ENCODE results near the gene CDK5RAP2. TPM values are rescaled to one million over a fixed set of nuclear protein-coding genes. Genes with fewer than 3 reads are reported as not detected.
"Not testable (repeated sequence)": the region's sequence is repeated elsewhere in the genome, so short reads cannot be mapped to it uniquely, and the experiment has no call there.

The CDK5RAP2 gene
- total RNA-seq, 4 donors from 2014 or later = 53.5 to 74.2 (median 55.7) TPM

DNA sequence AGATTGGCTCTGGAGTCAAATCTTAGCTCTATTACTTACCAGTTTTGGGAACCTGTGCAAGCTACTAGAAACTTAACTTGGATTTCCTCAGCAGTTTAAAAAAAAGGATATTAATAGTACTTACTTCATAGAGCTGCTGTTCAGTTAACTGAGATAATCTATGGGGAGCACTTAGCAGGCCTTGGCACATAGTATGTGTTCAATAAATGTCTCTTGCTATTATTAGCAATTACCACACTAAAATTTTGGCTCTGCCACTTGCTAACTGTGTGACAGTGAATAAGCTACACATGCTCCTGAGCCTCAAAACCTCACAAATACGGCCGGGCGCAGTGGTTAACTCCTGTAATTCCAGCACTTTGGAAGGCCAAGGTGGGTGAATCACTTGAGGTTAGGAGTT lies 55.9 kb downstream of the CDK5RAP2 start:
- H3K4me3 ChIP-seq (ENCODE audit: low read depth, poor library complexity, severe bottlenecking) = no peak overlapping the region
- WGBS, 2 donors = 81 to 93% methylated on average over 3 of the region's 3 CpGs
- intact Hi-C loops (cut with DNase I; ENCODE audit: low total_unique reads) = no loop called here
- no peak for DNase-seq (ENCODE audit: low spot score in 2 of 2)
- TF ChIP-seq POLR2A (IDR thresholded peaks at IDR 0.05) = no peak
- TF ChIP-seq, protein P1, sequence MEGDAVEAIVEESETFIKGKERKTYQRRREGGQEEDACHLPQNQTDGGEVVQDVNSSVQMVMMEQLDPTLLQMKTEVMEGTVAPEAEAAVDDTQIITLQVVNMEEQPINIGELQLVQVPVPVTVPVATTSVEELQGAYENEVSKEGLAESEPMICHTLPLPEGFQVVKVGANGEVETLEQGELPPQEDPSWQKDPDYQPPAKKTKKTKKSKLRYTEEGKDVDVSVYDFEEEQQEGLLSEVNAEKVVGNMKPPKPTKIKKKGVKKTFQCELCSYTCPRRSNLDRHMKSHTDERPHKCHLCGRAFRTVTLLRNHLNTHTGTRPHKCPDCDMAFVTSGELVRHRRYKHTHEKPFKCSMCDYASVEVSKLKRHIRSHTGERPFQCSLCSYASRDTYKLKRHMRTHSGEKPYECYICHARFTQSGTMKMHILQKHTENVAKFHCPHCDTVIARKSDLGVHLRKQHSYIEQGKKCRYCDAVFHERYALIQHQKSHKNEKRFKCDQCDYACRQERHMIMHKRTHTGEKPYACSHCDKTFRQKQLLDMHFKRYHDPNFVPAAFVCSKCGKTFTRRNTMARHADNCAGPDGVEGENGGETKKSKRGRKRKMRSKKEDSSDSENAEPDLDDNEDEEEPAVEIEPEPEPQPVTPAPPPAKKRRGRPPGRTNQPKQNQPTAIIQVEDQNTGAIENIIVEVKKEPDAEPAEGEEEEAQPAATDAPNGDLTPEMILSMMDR (IDR thresholded peaks at IDR 0.05) = no peak

DNA sequence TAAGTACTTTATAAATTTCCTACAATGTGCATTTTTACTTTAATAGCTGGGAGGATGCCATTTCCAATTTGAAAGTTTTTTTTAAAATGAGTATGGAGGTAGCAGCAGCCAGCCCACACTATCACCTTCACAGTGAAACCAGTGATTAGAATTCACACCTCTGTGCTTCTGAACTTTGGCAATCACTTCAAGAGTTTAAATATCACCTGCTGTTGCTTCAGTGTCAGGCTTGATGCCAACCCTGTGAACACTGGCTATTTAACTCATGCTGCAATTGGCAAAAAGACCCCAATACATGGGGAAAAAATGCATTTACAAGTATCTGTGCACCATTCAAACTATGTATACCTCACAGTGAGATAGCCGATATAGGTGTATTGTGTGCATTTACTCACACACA lies 57.4 kb downstream of the CDK5RAP2 start:
- no peak for TF ChIP-seq POLR2A (IDR thresholded peaks at IDR 0.05)
- TF ChIP-seq, protein P1 (IDR thresholded peaks at IDR 0.05) = no peak
- WGBS, 2 donors = 100% methylated on average over 1 of the region's 1 CpG
- no peak overlapping the region for H3K4me3 ChIP-seq (ENCODE audit: low read depth, poor library complexity, severe bottlenecking)
- DNase-seq (ENCODE audit: low spot score in 2 of 2) = no peak
- intact Hi-C loops (cut with DNase I; ENCODE audit: low total_unique reads) = no loop called here

DNA sequence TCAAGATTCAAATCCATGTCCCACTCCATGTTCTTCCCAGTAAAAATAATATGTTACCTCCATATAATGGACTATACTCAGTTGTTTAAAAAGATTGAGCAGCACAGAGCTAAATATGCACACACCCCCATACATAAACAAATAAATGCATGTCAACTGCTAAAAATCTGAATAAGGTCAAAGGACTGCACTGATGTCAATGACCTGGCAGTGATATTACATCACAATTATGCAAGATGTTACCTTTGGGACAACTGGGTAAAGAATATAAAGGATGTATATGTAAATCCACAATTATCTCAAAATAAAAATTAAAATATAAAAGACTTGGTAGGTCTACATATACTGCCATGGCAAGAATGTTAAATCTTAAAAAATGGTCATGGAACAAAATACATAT lies 57.9 kb downstream of the CDK5RAP2 start:
- H3K4me3 ChIP-seq (ENCODE audit: low read depth, poor library complexity, severe bottlenecking) = no peak overlapping the region
- intact Hi-C loops (cut with DNase I; ENCODE audit: low total_unique reads) = no loop called here
- TF ChIP-seq POLR2A (IDR thresholded peaks at IDR 0.05) = no peak
- TF ChIP-seq, protein P1 (IDR thresholded peaks at IDR 0.05) = no peak
- no peak for DNase-seq (ENCODE audit: low spot score in 2 of 2)

DNA sequence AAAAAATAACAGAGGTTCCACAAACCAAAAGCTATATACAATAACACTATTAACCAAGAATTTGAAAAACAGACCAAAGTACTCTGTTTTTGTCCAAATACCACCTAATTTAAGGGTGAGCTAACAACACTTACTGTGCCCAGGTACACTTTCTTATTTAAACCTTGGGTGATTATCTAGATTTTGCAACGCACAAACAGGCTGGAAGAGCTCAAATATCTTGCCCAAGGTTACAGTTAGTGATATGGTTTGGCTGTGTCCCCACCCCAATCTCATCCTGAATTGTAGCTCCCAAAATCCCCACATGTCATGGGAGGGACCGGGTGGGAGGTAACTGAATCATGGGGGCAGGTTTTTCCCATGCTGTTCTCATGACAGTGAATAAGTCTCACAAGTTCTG lies 58.9 kb downstream of the CDK5RAP2 start:
- DNase-seq (ENCODE audit: low spot score in 2 of 2) = no peak
- TF ChIP-seq, protein P1 (IDR thresholded peaks at IDR 0.05) = no peak
- no peak for TF ChIP-seq POLR2A (IDR thresholded peaks at IDR 0.05)
- H3K4me3 ChIP-seq (ENCODE audit: low read depth, poor library complexity, severe bottlenecking) = no peak overlapping the region
- intact Hi-C loops (cut with DNase I; ENCODE audit: low total_unique reads) = no loop called here
- WGBS, 2 donors = 94 to 98% methylated on average over 2 of the region's 2 CpGs

DNA sequence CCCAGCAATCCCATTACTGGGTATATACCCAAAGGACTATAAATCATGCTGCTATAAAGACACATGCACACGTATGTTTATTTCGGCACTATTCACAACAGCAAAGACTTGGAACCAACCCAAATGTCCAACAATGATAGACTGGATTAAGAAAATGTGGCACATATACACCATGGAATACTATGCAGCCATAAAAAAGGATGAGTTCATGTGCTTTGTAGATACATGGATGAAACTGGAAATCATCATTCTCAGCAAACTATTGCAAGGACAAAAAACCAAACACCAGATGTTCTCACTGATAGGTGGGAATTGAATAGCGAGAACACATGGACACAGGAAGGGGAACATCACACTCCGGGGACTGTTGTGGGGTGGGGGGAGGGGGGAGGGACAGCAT lies 64.0 kb downstream of the CDK5RAP2 start:
- H3K4me3 ChIP-seq (ENCODE audit: low read depth, poor library complexity, severe bottlenecking); intact Hi-C loops (cut with DNase I; ENCODE audit: low total_unique reads); DNase-seq (ENCODE audit: low spot score in 2 of 2): not testable (repeated sequence)
- WGBS, 2 donors = 96 to 97% methylated on average over 4 of the region's 4 CpGs

DNA sequence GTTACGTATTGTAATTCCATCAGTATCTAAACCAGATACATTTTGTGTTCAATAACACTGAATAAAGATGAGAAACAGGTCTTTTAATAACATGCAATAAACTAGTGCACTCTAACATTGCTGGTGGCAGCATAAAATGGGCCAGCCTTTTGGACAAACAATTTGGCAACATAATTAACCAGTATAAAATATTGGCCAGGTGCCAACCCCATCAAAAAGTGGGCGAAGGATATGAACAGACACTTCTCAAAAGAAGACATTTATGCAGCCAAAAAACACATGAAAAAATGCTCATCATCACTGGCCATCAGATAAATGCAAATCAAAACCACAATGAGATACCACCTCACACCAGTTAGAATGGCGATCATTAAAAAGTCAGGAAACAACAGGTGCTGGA lies 64.5 kb downstream of the CDK5RAP2 start:
- DNase-seq (ENCODE audit: low spot score in 2 of 2); intact Hi-C loops (cut with DNase I; ENCODE audit: low total_unique reads); H3K4me3 ChIP-seq (ENCODE audit: low read depth, poor library complexity, severe bottlenecking): not testable (repeated sequence)
- 93 to 98% methylated on average over 3 of the region's 3 CpGs for WGBS, 2 donors

DNA sequence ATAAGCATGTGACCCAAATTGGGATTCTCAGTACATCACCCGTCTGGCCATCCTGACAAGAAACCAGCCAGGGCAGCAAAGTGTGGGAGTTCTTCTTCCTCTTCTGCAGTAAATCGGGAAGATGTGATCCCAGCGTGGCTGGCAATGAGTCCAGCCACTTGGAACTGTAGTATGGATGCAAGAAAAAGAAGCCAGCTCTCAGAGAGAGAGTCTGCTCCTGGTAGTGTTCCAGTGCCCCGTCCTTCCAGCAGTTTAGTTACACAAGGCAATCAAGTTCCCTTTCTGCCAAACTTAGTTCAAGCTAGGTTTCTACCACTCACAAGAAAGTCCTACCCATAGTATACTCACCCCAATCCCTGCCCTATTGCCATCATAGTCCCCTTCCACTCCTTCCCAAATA lies 65.6 kb downstream of the CDK5RAP2 start:
- TF ChIP-seq, protein P1 (IDR thresholded peaks at IDR 0.05) = no peak
- no peak for TF ChIP-seq POLR2A (IDR thresholded peaks at IDR 0.05)
- intact Hi-C loops (cut with DNase I; ENCODE audit: low total_unique reads) = no loop called here
- H3K4me3 ChIP-seq (ENCODE audit: low read depth, poor library complexity, severe bottlenecking) = no peak overlapping the region
- 82 to 83% methylated on average over 4 of the region's 4 CpGs for WGBS, 2 donors
- no peak for DNase-seq (ENCODE audit: low spot score in 2 of 2)
